ENCODE measurements around the gene FIS1.

GRCh38 chr7:101232141-101232850 lies 12.6 kb downstream of the FIS1 start:
- TF ChIP-seq CTCF (conservative IDR thresholded peaks at IDR 0.05; ENCODE audit: low read depth in 2 of 2): no peak
- peak; percentile 74 for TF ChIP-seq POLR2AphosphoS5 (IDR thresholded peaks at IDR 0.05; ENCODE audit: low read depth)
- no peak for TF ChIP-seq REST (IDR thresholded peaks at IDR 0.05; ENCODE audit: unreplicated experiment)
- no peak for TF ChIP-seq JUNB (IDR thresholded peaks at IDR 0.05; ENCODE audit: unreplicated experiment)
- TF ChIP-seq EZH2phosphoT487 (IDR thresholded peaks at IDR 0.05; ENCODE audit: unreplicated experiment): no peak
- no peak for TF ChIP-seq ZNF331 (CRISPR knock-in tag; IDR thresholded peaks at IDR 0.05; ENCODE audit: low read depth)
- no peak for TF ChIP-seq EZH2 (IDR thresholded peaks at IDR 0.05; ENCODE audit: low read depth, unreplicated experiment)
- no peak for TF ChIP-seq CREB1 (CRISPR knock-in tag; IDR thresholded peaks at IDR 0.05; ENCODE audit: low read depth)
- no peak for TF ChIP-seq NANOG (IDR thresholded peaks at IDR 0.05; ENCODE audit: borderline replicate concordance)
- TF ChIP-seq ETS1 (IDR thresholded peaks at IDR 0.05): 0 out of 2 replicates have a peak, but pooled peaks have one; percentile 32
- TF ChIP-seq ZNF114 (CRISPR knock-in tag; IDR thresholded peaks at IDR 0.05): no peak
- no peak for TF ChIP-seq ZNF462 (CRISPR knock-in tag; IDR thresholded peaks at IDR 0.05)
- no peak for TF ChIP-seq STAT1 (IDR thresholded peaks at IDR 0.05; ENCODE audit: unreplicated experiment)
